Measurements from ENCODE around the gene DGKE. TPM values are rescaled to one million over a fixed set of nuclear protein-coding genes. Genes with fewer than 3 reads are reported as not detected.

DGKE gene
- total RNA-seq, 4 donors from 2014 or later = 7.1 to 12.5 (median 11.1) TPM

- H3K4me1 ChIP-seq = peaks cover 0 to 9% (median 7%) of the 10 kb centered on the region in 4 donors
- no peak overlapping the region for H3K27ac ChIP-seq (replicated peaks in 1 of 4)
- intact Hi-C loops (cut with DNase I) = no loop called here
- DNase-seq (ENCODE audit: extremely low spot score) = no peak
- no peaks in the 10 kb centered on the region for H3K9me3 ChIP-seq
- no peak overlapping the region for H3K4me3 ChIP-seq
- H3K36me3 ChIP-seq = peaks cover 5 to 44% (median 34%) of the 10 kb centered on the region in 4 donors
- WGBS = 93% methylated on average over 1 of the region's 1 CpG
- TF ChIP-seq CTCF (IDR thresholded peaks at IDR 0.05) (no peak), POLR2A (IDR thresholded peaks at IDR 0.05; ENCODE audit: low read depth) (no peak)
- no peaks in the 10 kb centered on the region for H3K27me3 ChIP-seq
Observed at GRCh38 chr17:56845934-56846333, 12.0 kb downstream of the DGKE start.

- WGBS = 92% methylated on average over 4 of the region's 4 CpGs
- intact Hi-C loops (cut with DNase I) = no loop called here
Observed at GRCh38 chr17:56847106-56847505, 13.2 kb downstream of the DGKE start.

GRCh38 chr17:56849131-56849530, 15.2 kb downstream of the DGKE start:
- Histone ChIP-seq H3K27me3 (no peaks in the 10 kb centered on the region), H3K4me3 (no peak overlapping the region), H3K9me3 (no peaks in the 10 kb centered on the region), H3K4me1 (no peaks in the 10 kb centered on the region), H3K36me3 (peaks cover 5 to 56% (median 38%) of the 10 kb centered on the region in 4 donors), H3K27ac (replicated peaks in 1 of 4) (no peak overlapping the region)
- no peak for DNase-seq (ENCODE audit: extremely low spot score)
- 73% methylated on average over 3 of the region's 3 CpGs for WGBS
- TF ChIP-seq POLR2AphosphoS5 (IDR thresholded peaks at IDR 0.05) = no peak
- TF ChIP-seq POLR2A (IDR thresholded peaks at IDR 0.05; ENCODE audit: low read depth) = no peak
- no peak for TF ChIP-seq CTCF (IDR thresholded peaks at IDR 0.05)
- TF ChIP-seq EP300 (IDR thresholded peaks at IDR 0.05) = no peak
- intact Hi-C loops (cut with DNase I) = no loop called here

More at GRCh38 chr17:56847106-56847505, 13.2 kb downstream of the DGKE start:
- H3K36me3 ChIP-seq = peaks cover 5 to 55% (median 37%) of the 10 kb centered on the region in 4 donors
- H3K4me3 ChIP-seq = no peak overlapping the region
- H3K27ac ChIP-seq (replicated peaks in 1 of 4) = no peak overlapping the region
- no peaks in the 10 kb centered on the region for H3K9me3 ChIP-seq
- DNase-seq (ENCODE audit: extremely low spot score) = no peak
- TF ChIP-seq EP300 (IDR thresholded peaks at IDR 0.05) = no peak
- no peak for TF ChIP-seq CTCF (IDR thresholded peaks at IDR 0.05)
- TF ChIP-seq POLR2AphosphoS5 (IDR thresholded peaks at IDR 0.05) = no peak
- TF ChIP-seq POLR2A (IDR thresholded peaks at IDR 0.05; ENCODE audit: low read depth) = no peak
- peaks cover 0 to 9% (median 7%) of the 10 kb centered on the region in 4 donors for H3K4me1 ChIP-seq
- no peaks in the 10 kb centered on the region for H3K27me3 ChIP-seq

- Histone ChIP-seq H3K27me3 (no peaks in the 10 kb centered on the region), H3K36me3 (peaks cover 5 to 56% (median 41%) of the 10 kb centered on the region in 4 donors)
- 94% methylated on average over 2 of the region's 2 CpGs for WGBS
Observed at GRCh38 chr17:56850591-56850990, 16.6 kb downstream of the DGKE start.

More at GRCh38 chr17:56850591-56850990, 16.6 kb downstream of the DGKE start:
- Histone ChIP-seq H3K9me3 (no peaks in the 10 kb centered on the region), H3K27ac (replicated peaks in 1 of 4) (no peak overlapping the region), H3K4me1 (no peaks in the 10 kb centered on the region), H3K4me3 (no peak overlapping the region)
- TF ChIP-seq POLR2AphosphoS5 (IDR thresholded peaks at IDR 0.05) (no peak), POLR2A (IDR thresholded peaks at IDR 0.05; ENCODE audit: low read depth) (no peak), CTCF (IDR thresholded peaks at IDR 0.05) (no peak), EP300 (IDR thresholded peaks at IDR 0.05) (no peak)
- intact Hi-C loops (cut with DNase I) = no loop called here
- DNase-seq (ENCODE audit: extremely low spot score) = no peak
